WI38 (cell line): ENCODE measurements around the gene EDEM2.

ENCODE experiments used
- H3K4me3 ChIP-seq: 2 replicates; pipeline ENCODE4 v1.5.1; 2011; ENCODE audit warnings: low read depth, mild to moderate bottlenecking, control low read depth, low read length
- CTCF ChIP-seq: IDR thresholded peaks from 2 replicates; pipeline ENCODE4 v1.5.1; 2012; ENCODE audit warnings: low read depth, mild to moderate bottlenecking, control low read depth, low read length

EDEM2 gene

GRCh38 chr20:35066194-35066593, 80.9 kb downstream of the EDEM2 start:
- H3K4me3 ChIP-seq, result no peak overlapping the region
- no peak for TF ChIP-seq CTCF
